22Rv1 (cell line): ENCODE measurements around the gene LCN15.

Experiments used
- H3K27ac ChIP-seq: fragments of 450-650 bp; 2 replicates; pipeline ENCODE4 v1.5.1; 2017
- CTCF ChIP-seq: fragments of 450-650 bp; IDR thresholded peaks from 2 replicates; pipeline ENCODE4 v1.5.1; 2017; ENCODE audit warnings: mild to moderate bottlenecking
- ZFX ChIP-seq: fragments of 450-650 bp; IDR thresholded peaks from 2 replicates; pipeline ENCODE4 v1.6.1; 2017; ENCODE audit warnings: antibody characterized with exemption, borderline replicate concordance

Gene LCN15, protein sequence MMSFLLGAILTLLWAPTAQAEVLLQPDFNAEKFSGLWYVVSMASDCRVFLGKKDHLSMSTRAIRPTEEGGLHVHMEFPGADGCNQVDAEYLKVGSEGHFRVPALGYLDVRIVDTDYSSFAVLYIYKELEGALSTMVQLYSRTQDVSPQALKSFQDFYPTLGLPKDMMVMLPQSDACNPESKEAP

DNA sequence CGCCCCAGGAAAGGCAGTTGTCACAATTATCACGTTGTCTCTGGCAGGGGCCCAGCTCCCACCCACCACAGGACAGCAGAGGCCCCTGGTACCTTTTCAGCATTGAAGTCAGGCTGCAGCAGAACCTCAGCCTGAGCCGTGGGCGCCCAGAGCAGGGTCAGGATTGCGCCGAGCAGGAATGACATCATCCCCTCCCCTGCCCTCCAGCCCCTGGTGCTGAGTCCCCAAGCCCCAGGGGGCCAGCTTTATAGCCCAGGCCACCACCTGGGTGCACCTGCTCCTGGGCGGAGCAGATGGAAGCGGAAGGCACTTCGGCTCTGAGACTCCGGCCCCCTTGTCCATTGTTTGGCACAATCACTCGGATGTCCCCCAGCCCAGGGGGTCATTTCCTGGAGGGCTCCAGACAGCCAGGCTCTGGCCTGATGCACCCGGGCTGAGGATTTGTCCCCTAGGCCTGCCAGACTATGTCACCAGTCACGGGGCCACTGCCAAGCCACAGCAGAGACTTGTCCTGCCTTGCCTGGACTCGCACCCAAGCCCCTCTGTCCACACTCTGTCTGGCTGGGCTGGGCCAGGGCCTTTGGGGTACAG, at the start of gene LCN15:
LCN15 (minus strand) TSS at position 218 of the 591 bp plus-strand sequence; CDS start at position 188, 30 bp downstream.
- no peak within 1 kb of the TSS for H3K27ac ChIP-seq
- no peak for TF ChIP-seq CTCF
- no peak for TF ChIP-seq ZFX

DNA sequence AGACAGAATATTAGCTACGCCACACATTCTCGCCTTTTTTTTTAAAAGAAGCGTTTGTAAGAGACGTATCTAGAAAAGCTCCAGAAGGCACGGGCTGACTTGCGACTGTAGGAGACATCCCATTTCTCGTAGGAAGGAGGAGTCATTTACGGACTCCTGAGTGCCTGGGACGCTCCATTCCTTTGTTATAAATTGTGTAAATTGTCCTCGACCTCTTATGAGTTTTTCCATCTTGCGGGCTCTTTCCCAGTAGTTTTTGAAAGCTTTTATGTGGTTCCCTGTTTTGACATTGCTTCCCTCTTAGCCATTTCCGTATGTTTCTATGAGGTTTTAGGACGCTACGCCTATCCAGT, 44.5 kb upstream of the LCN15 start:
- peak overlapping the region; percentile 91 for H3K27ac ChIP-seq
- TF ChIP-seq ZFX (no peak), CTCF (no peak)

DNA sequence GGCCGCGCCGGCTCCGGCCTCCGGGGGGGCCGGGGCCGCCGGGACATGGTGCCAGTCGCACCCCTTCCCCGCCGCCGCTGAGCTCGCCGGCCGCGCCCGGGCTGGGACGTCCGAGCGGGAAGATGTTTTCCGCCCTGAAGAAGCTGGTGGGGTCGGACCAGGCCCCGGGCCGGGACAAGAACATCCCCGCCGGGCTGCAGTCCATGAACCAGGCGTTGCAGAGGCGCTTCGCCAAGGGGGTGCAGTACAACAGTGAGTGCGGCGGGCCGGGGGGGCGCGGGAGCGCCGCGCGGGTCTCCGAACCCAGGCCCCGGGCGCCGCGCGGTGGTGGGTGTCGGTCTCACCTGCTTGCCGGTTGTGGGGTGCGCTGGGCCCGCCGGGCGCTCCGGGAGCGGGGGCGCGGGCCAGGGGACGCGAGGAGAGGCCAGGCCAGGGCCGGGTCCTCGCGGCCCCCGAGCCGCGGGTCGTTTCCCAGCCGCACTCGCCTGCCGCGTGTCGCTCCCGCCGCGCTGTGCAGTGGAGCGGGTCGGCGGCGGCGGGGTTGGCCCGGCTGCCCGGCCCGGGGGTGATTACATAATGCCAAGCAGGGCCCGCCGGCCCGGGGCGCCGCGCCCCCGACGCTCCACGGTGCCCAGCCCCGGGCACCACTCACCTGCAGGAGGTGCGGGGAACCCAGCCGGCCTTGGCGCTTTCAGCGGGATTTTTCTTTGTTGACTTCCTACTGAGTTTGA, 43.9 kb upstream of the LCN15 start:
- TF ChIP-seq ZFX (no peak), CTCF (0 out of 2 replicates have a peak, but pooled peaks have one; percentile 3)
- peak overlapping the region; percentile 91 for H3K27ac ChIP-seq

DNA sequence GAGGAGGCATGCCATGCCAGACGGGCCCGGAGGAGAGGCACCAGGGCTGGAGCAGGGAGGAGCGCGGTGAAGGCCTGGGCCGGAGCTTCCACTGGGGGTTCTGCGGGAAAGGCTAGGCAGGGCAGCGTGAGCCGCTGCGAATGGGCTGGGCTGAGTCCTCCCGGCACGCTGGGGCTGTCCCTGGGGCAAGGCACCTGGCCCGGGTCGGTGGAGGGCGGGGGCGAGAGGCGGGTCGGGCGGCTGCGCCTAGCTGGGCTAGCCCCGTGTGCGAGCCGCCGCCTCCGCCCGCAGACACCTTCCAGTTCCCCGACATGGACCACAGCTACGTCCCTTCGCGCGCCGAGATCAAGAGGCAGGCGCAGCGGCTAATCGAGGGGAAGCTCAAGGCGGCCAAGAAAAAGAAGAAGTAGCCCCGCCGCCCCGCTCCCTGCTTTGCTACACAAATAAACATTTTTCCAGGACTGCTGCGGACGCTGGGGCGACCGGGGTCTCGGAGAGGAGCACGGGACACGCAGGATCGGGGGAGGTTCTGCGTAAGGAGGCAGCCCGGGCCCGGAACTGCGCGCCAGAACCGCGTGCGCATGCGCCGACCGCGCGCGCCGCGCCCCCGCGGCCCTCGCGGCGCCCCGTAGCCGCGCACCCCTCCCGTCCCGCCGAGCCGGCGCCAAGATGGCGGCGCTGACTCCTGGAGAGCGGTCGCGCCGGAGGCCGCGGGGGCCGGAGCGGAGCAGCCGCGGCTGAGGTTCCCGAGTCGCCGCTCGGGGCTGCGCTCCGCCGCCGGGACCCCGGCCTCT, 43.2 kb upstream of the LCN15 start, which contains the start of gene RABL6:
RABL6 (plus strand) TSS at position 668 of the 794 bp plus-strand sequence. CDS start 249 bp downstream, outside the sequence.
- no peak for TF ChIP-seq CTCF
- TF ChIP-seq ZFX = no peak
- peak within 1 kb of the TSS; percentile 91 for H3K27ac ChIP-seq

GRCh38 chr9:136806631-136807201, 42.4 kb upstream of the LCN15 start:
- TF ChIP-seq CTCF (no peak), ZFX (no peak)
- H3K27ac ChIP-seq = peak overlapping the region; percentile 91

GRCh38 chr9:136806067-136806466, 41.7 kb upstream of the LCN15 start:
- no peak for TF ChIP-seq CTCF
- no peak for TF ChIP-seq ZFX
- H3K27ac ChIP-seq = peak overlapping the region; percentile 91; the same call in 1 of the 2 replicates
